K562 (cell line): ENCODE data around the gene PTRH1. TPM values are rescaled to one million over a fixed set of nuclear protein-coding genes. Genes with fewer than 3 reads are reported as not detected.

Experiments
- ELF1 ChIP-seq: fragments of 200-800 bp; sonication (Bioruptor generic); IDR thresholded peaks from 2 replicates; pipeline ENCODE4 v1.6.1; 2016; ENCODE audit warnings: missing genetic modification characterization, missing compliant biosample characterization
- MAZ ChIP-seq, 2 experiments: fragments of 450-650 bp in 1 of 2; sonication (generic) in 1 of 2; formaldehyde crosslinking; IDR thresholded peaks in 1 of 2; conservative IDR thresholded peaks in 1 of 2; 2 replicates each; pipeline versions ENCODE4 v1.4.0 to v1.5.0; 2020; ENCODE audit warnings: mild to moderate bottlenecking in 1 of 2, missing genetic modification reagents in 1 of 2
- NEUROD1 ChIP-seq: fragments of 150-350 bp; IDR thresholded peaks from 2 replicates; pipeline ENCODE4 v1.6.1; 2014; ENCODE audit warnings: borderline replicate concordance, low read length, low read depth; ENCODE audit not compliant: partially characterized antibody
- NFRKB ChIP-seq: fragments of 450-650 bp; IDR thresholded peaks from 2 replicates; pipeline ENCODE4 v1.6.1; 2016; ENCODE audit warnings: low read depth
- NR4A1 ChIP-seq, 2 experiments: fragments of 250-450 bp in 1 of 2; fragments of 450-650 bp in 1 of 2; sonication (Bioruptor Pico) in 1 of 2; IDR thresholded peaks; 2 replicates each; pipeline versions ENCODE4 v1.4.0 to v1.6.1; 2016 to 2020; ENCODE audit warnings: mild to moderate bottlenecking in 2 of 2, missing compliant biosample characterization in 1 of 2, missing genetic modification characterization in 1 of 2, moderate library complexity in 1 of 2
- RAD21 ChIP-seq, 2 experiments: fragments of 250-450 bp in 1 of 2; fragments of 450-650 bp in 1 of 2; sonication (Bioruptor Pico) in 1 of 2; formaldehyde crosslinking in 1 of 2; IDR thresholded peaks in 1 of 2; conservative IDR thresholded peaks in 1 of 2; 2 replicates each; pipeline versions ENCODE4 v1.4.0 to v1.8.0; 2020 to 2022; ENCODE audit warnings: mild to moderate bottlenecking in 2 of 2, moderate library complexity in 1 of 2
- SAFB2 ChIP-seq: fragments of 200-400 bp; formaldehyde crosslinking; IDR thresholded peaks from 2 replicates; pipeline ENCODE4 v1.6.1; 2018; ENCODE audit warnings: borderline replicate concordance, low read length, low read depth, moderate library complexity; ENCODE audit not compliant: severe bottlenecking
- SAP30 ChIP-seq: fragments of 200-600 bp; sonication (generic); IDR thresholded peaks from 2 replicates; pipeline ENCODE4 v1.6.1; 2012; ENCODE audit warnings: borderline replicate concordance, low read depth, mild to moderate bottlenecking, moderate library complexity, low read length, control low read depth, inconsistent platforms; ENCODE audit not compliant: insufficient read depth, poor library complexity, severe bottlenecking
- SRSF7 ChIP-seq: fragments of 200-400 bp; formaldehyde crosslinking; optimal IDR thresholded peaks from 2 replicates; pipeline ENCODE3; 2017; ENCODE audit warnings: mild to moderate bottlenecking, low read depth, low read length
- SUPT5H ChIP-seq: fragments of 450-650 bp; IDR thresholded peaks from 2 replicates; pipeline ENCODE4 v1.6.1; 2016
- TRIM24 ChIP-seq, 2 experiments: fragments of 450-650 bp; IDR thresholded peaks; 2 replicates each; pipeline ENCODE4 v1.6.1; 2016
- polyA plus RNA-seq, 8 experiments: library from polyadenylated mRNA; depleted of rRNA in 4 of 8; stranded (reverse) in 5 of 8; unstranded in 3 of 8; fragments of >200 nt; fragmentation: Nextera tagmentation in 2 of 8; fragmentation: Illumina TruSeq in 1 of 8; extraction: Ambion mirVana in 2 of 8; extraction: Trizol in 1 of 8; gene quantifications; 2 replicates each; pipeline versions ENCODE4 v1.2.1 to v1.2.3, GENCODE V29; 2011 to 2014; ENCODE audit warnings: inconsistent platforms in 1 of 8, missing spikeins in 1 of 8
- total RNA-seq, 7 experiments: library from RNA; depleted of rRNA in 6 of 7; stranded (reverse); fragments of >200 nt in 6 of 7; fragmentation: Illumina TruSeq in 2 of 7; extraction: Trizol in 2 of 7; gene quantifications; 2 replicates each; pipeline versions ENCODE4 v1.2.1 to v1.2.3, GENCODE V29; 2011 to 2021; ENCODE audit warnings: low replicate concordance in 1 of 7
- TF ChIP-seq, protein P1 (sequence below): fragments of 250-450 bp; sonication (Bioruptor Pico); IDR thresholded peaks from 2 replicates; pipeline ENCODE4 v1.5.0; 2021; ENCODE audit warnings: mild to moderate bottlenecking, moderate library complexity
- TF ChIP-seq, protein P2 (sequence below), 3 experiments: fragments of 200-800 bp in 1 of 3; sonication (Bioruptor generic) in 1 of 3; sonication (generic) in 1 of 3; formaldehyde crosslinking in 1 of 3; IDR thresholded peaks; 2 replicates each; pipeline versions ENCODE4 v1.6.1 to v1.8.0; 2016 to 2022; ENCODE audit warnings: mild to moderate bottlenecking in 2 of 3, missing compliant biosample characterization in 2 of 3, missing genetic modification characterization in 2 of 3, missing genetic modification reagents in 1 of 3
- TF ChIP-seq, protein P3 (sequence below): fragments of 450-650 bp; IDR thresholded peaks from 2 replicates; pipeline ENCODE4 v1.6.1; 2017; ENCODE audit warnings: antibody characterized with exemption, mild to moderate bottlenecking

Gene PTRH1
- total and polyA plus RNA-seq, 9 of the 15 experiments (the other 6 are each of a cell fraction or from before 2014, with no cell fraction given): 0.63 to 43.1 (median 5.7) TPM

DNA sequence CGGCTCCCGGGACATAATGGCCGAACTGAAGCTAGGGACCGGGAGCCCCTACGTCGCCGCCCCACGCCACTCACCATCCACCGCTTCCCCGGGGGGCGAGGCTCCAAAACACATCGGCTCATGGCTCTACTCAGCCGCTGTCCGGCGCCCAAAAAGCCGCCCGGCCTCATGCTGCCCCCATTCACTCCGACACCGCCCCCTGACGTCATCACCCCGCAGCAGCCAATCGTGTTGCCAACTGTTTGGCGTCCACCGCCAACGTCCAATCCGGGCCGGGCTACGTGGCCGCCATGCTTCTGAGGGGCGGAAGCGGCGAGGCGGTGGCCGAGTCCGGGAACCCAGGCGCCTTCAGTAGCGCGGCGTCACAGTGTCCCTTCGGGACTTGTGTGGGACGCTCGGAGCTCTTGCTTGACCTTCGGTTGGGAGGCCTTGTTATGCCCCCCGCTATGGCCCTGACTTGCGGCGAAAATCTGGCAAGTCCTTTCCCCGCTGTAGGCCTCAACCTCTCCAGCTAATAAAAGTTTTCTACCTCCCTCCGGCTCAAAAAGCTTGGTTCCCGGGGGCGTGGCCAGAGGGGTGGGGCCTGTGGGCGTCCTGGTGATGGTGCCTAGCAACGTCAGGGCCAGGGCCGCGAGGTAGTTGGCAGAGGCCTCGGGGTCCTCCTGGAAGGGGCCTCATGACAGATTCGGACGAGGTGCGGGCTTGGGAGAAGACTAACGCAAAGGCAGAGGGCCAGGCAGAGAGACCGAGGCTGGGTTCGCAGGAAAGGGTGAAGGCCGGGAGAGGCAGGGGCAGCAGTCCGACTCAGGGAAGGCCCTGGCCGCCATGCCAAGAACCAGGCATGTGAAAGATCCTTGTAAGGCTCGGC, at the start of gene PTRH1, which contains the start of gene TTC16 (continued):
- TF ChIP-seq, protein P1, sequence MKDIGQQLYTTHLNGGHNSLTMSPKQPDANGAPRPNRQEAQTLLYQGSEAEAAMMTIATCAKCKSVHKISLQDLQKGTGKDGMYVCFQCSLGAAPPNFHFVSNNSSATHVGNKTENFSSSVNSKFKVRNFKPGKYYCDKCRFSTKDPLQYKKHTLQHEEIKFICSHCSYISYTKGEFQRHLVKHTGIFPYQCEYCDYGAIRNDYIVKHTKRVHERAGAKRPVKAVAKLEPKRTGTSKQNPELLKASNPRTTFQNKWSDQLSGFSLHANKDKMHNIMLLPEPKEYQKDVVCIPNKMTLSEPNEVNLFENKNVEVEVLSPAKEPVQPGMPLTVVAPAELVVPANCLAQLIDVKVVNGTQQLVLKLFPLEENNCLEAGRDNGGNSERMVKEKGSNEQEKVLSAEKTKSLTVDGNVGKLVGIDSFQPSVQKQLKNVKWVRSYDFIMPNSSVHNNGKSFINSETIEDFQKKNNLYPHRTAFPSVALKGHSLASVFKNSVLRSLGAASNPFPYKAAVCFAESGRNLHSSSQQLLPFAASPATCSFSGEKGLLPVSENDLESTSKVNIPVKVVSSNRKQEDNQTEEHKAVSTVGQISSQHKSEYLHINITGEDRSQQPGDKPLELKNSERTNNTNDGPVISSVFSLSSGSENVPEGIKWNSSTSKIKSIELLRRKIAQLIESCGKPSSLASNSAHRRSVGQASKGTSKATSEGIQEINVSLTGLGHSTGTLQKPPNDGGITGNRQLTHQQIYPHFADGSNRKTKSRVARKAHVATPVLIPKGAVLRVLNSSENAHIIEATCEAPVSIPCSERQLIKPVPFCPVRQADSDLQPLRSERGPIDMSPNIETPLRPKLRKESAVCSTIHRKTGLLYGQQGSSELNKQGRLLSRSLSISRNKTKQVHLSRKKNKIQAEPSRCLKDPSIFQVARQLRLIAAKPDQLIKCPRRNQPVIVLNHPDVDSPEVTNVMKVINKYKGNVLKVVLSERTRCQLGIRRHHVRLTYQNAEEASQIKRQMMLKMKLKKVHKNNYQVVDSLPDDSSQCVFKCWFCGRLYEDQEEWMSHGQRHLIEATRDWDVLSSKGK (CRISPR knock-in tag): no peak
- no peak for TF ChIP-seq NFRKB
- TF ChIP-seq SAFB2: no peak
- TF ChIP-seq MAZ (CRISPR knock-in tag; conservative IDR thresholded peaks at IDR 0.05 in 1 of 2, IDR thresholded peaks at IDR 0.05 in 1 of 2): peak in 1 of 2 experiments; percentile 79
- TF ChIP-seq SAP30: peak; percentile 95
- peak; percentile 61 for TF ChIP-seq NEUROD1
- peak; percentile 99 for TF ChIP-seq ELF1 (tag)
- no peak for TF ChIP-seq SRSF7
- TF ChIP-seq NR4A1 (CRISPR knock-in tag; IDR thresholded peaks at IDR 0.05): no peak
- TF ChIP-seq NR4A1 (tag; IDR thresholded peaks at IDR 0.05): no peak
- TF ChIP-seq SUPT5H: 0 out of 2 replicates have a peak, but pooled peaks have one; percentile 59
- no peak for TF ChIP-seq TRIM24 (IDR thresholded peaks at IDR 0.05)
- TF ChIP-seq, protein P2, sequence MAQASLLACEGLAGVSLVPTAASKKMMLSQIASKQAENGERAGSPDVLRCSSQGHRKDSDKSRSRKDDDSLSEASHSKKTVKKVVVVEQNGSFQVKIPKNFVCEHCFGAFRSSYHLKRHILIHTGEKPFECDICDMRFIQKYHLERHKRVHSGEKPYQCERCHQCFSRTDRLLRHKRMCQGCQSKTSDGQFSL (CRISPR knock-in tag; IDR thresholded peaks at IDR 0.05): no peak
- TF ChIP-seq, protein P2 (tag; IDR thresholded peaks at IDR 0.05): no peak
- TF ChIP-seq, protein P3, sequence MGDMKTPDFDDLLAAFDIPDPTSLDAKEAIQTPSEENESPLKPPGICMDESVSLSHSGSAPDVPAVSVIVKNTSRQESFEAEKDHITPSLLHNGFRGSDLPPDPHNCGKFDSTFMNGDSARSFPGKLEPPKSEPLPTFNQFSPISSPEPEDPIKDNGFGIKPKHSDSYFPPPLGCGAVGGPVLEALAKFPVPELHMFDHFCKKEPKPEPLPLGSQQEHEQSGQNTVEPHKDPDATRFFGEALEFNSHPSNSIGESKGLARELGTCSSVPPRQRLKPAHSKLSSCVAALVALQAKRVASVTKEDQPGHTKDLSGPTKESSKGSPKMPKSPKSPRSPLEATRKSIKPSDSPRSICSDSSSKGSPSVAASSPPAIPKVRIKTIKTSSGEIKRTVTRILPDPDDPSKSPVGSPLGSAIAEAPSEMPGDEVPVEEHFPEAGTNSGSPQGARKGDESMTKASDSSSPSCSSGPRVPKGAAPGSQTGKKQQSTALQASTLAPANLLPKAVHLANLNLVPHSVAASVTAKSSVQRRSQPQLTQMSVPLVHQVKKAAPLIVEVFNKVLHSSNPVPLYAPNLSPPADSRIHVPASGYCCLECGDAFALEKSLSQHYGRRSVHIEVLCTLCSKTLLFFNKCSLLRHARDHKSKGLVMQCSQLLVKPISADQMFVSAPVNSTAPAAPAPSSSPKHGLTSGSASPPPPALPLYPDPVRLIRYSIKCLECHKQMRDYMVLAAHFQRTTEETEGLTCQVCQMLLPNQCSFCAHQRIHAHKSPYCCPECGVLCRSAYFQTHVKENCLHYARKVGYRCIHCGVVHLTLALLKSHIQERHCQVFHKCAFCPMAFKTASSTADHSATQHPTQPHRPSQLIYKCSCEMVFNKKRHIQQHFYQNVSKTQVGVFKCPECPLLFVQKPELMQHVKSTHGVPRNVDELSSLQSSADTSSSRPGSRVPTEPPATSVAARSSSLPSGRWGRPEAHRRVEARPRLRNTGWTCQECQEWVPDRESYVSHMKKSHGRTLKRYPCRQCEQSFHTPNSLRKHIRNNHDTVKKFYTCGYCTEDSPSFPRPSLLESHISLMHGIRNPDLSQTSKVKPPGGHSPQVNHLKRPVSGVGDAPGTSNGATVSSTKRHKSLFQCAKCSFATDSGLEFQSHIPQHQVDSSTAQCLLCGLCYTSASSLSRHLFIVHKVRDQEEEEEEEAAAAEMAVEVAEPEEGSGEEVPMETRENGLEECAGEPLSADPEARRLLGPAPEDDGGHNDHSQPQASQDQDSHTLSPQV: no peak
- TF ChIP-seq RAD21 (CRISPR knock-in tag; conservative IDR thresholded peaks at IDR 0.05 in 1 of 2, IDR thresholded peaks at IDR 0.05 in 1 of 2): no peak
